ENCODE data around the gene KRTAP4-4.

Gene KRTAP4-4

DNA sequence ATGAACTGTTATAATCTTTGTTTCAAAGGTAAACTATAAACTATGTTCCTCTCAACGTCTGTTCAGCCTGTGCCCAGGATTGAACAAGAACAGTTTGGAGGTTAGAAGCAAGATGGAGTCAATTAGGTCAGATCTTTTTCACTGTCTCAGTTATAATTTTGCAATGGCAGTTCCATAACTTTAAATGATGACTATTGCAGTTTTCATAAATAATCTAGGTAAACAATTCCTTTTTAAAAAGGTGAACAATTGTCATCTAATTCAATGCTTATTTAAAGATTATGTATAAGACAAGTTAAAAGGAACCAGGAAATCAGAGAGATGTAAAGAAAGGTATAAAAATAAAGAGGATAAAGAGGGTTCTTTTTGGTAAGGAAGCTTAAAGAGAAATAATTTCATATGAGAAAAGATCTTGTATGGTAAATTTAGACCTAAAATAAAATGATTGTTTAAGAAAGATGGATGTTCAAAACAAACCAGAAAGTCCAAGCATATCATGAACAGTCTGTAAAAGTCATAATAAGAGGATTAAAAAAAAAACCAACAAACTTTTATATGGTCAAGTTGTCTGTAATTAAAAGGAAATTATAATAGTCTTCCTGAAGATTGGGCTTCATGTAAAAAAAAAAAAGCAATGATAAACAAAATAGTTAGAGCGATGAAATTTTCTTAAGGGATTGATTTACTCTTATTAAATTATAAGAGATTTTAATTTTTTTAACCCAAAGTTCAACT lies 49.2 kb downstream of the KRTAP4-4 start:
- DNase-seq (ENCODE audit: low read depth in 2 of 2), result no peak
